SK-N-SH (cell line): ENCODE data around the gene MEF2B.

Experiments
- CHD2 ChIP-seq: fragments of 150-350 bp; IDR thresholded peaks from 2 replicates; pipeline ENCODE4 v1.6.1; 2018; ENCODE audit warnings: low read length; ENCODE audit not compliant: partially characterized antibody
- EP300 ChIP-seq, 2 experiments: IDR thresholded peaks; 2 replicates each; pipeline versions ENCODE4 v1.4.0 to v1.6.1; 2012; ENCODE audit warnings: borderline replicate concordance in 1 of 2, low read depth in 1 of 2, low read length in 1 of 2
- NFIC ChIP-seq: IDR thresholded peaks from 2 replicates; pipeline ENCODE4 v1.4.0; 2012; ENCODE audit warnings: borderline replicate concordance
- POLR2AphosphoS5 ChIP-seq: IDR thresholded peaks from 2 replicates; pipeline ENCODE4 v1.6.1; 2012; ENCODE audit warnings: low read depth, low read length
- TF ChIP-seq, protein P1 (sequence below): IDR thresholded peaks from 2 replicates; pipeline ENCODE4 v1.4.0; 2012; ENCODE audit warnings: low read depth

DNA sequence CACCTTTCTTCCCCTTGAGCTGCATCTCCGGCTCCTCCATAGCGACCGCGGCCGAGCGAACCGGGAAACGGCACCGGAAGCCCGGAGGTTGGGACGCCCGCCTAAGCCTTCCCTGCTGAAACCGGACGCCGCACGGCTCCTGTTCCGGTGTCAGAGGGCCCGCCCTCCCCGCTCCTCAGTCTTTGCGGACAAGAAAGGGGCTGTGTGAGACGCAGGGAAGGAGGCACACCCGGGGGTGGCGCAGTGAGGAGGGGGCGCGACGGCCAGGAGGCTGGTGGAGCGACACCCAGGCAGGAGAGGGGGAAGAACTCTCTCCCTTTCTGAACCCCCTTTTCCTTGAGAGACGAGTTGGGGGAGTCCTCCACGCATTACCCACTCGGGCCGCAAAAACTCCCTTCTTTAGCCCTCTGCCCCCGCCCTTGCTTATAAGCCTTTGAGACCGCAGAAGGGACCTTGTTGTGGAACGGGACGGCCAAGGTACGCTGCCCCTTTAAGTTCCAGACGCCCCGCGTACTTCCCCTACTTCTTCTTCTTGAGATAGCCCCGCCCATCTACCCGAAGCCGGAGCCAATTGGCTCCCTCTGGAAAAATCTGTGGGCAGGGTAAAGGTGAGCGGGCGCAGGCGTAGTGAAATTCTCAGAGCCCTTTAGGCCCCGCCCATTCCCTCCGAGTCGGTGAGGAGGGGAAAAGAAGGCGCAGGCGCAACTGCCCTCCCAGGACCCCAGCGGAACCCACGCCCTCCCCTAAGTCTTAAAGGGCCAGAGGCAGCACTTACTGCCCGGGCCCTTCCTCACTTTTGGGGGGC, 22.2 kb upstream of the MEF2B start, which contains the start of the genes BORCS8 and RFXANK:
- TF ChIP-seq EP300 (IDR thresholded peaks at IDR 0.05; ENCODE audit: borderline replicate concordance in 1 of 2, low read depth in 1 of 2, low read length in 1 of 2): no peak
- TF ChIP-seq NFIC: no peak
- peak; percentile 54 for TF ChIP-seq CHD2
- TF ChIP-seq, protein P1, sequence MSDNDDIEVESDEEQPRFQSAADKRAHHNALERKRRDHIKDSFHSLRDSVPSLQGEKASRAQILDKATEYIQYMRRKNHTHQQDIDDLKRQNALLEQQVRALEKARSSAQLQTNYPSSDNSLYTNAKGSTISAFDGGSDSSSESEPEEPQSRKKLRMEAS: peak; percentile 73
- peak; percentile 65 for TF ChIP-seq POLR2AphosphoS5
